Measurements from ENCODE around the gene MIA3.
"Not testable (repeated sequence)": the region's sequence is repeated elsewhere in the genome, so short reads cannot be mapped to it uniquely, and the experiment has no call there.

MIA3 gene, protein sequence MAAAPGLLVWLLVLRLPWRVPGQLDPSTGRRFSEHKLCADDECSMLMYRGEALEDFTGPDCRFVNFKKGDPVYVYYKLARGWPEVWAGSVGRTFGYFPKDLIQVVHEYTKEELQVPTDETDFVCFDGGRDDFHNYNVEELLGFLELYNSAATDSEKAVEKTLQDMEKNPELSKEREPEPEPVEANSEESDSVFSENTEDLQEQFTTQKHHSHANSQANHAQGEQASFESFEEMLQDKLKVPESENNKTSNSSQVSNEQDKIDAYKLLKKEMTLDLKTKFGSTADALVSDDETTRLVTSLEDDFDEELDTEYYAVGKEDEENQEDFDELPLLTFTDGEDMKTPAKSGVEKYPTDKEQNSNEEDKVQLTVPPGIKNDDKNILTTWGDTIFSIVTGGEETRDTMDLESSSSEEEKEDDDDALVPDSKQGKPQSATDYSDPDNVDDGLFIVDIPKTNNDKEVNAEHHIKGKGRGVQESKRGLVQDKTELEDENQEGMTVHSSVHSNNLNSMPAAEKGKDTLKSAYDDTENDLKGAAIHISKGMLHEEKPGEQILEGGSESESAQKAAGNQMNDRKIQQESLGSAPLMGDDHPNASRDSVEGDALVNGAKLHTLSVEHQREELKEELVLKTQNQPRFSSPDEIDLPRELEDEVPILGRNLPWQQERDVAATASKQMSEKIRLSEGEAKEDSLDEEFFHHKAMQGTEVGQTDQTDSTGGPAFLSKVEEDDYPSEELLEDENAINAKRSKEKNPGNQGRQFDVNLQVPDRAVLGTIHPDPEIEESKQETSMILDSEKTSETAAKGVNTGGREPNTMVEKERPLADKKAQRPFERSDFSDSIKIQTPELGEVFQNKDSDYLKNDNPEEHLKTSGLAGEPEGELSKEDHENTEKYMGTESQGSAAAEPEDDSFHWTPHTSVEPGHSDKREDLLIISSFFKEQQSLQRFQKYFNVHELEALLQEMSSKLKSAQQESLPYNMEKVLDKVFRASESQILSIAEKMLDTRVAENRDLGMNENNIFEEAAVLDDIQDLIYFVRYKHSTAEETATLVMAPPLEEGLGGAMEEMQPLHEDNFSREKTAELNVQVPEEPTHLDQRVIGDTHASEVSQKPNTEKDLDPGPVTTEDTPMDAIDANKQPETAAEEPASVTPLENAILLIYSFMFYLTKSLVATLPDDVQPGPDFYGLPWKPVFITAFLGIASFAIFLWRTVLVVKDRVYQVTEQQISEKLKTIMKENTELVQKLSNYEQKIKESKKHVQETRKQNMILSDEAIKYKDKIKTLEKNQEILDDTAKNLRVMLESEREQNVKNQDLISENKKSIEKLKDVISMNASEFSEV (N-terminal part only)

GRCh38 chr1:222618001-222618879, at the start of gene MIA3:
TSS of gene MIA3 (plus strand) at chr1:222618097. CDS start at chr1:222618111, 14 bp downstream.
- DNase-seq (ENCODE audit: low read depth): peak; percentile 29

DNA sequence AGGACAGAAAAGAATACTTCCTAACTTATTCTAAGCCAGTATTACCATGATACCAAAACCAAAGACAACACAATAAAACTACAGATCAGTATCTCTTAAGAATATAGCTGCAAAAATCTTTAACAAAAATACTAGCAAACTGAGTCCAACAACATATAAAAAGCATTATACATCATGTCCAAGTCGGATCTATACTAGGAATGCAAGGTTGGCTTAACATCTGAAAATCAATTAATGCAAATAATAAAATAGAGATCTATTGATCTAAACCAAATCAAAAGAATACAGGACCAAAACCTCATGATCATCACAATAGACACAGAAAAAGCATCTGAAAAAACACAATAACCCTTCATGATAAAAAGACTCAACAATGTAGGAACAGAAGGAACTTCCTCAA, 47.1 kb upstream of the MIA3 start:
- no peak for DNase-seq (ENCODE audit: low read depth)

GRCh38 chr1:222579316-222579715, 38.6 kb upstream of the MIA3 start:
- DNase-seq (ENCODE audit: low read depth): no peak

- DNase-seq (ENCODE audit: low read depth): no peak
Observed at GRCh38 chr1:222582099-222582774, 35.7 kb upstream of the MIA3 start.

- no peak for DNase-seq (ENCODE audit: low read depth)
Observed at GRCh38 chr1:222583079-222583478, 34.8 kb upstream of the MIA3 start.

- no peak for DNase-seq (ENCODE audit: low read depth)
Observed at GRCh38 chr1:222586842-222587241, 31.1 kb upstream of the MIA3 start.

- no peak for DNase-seq (ENCODE audit: low read depth)
Observed at GRCh38 chr1:222588135-222588534, 29.8 kb upstream of the MIA3 start.

DNA sequence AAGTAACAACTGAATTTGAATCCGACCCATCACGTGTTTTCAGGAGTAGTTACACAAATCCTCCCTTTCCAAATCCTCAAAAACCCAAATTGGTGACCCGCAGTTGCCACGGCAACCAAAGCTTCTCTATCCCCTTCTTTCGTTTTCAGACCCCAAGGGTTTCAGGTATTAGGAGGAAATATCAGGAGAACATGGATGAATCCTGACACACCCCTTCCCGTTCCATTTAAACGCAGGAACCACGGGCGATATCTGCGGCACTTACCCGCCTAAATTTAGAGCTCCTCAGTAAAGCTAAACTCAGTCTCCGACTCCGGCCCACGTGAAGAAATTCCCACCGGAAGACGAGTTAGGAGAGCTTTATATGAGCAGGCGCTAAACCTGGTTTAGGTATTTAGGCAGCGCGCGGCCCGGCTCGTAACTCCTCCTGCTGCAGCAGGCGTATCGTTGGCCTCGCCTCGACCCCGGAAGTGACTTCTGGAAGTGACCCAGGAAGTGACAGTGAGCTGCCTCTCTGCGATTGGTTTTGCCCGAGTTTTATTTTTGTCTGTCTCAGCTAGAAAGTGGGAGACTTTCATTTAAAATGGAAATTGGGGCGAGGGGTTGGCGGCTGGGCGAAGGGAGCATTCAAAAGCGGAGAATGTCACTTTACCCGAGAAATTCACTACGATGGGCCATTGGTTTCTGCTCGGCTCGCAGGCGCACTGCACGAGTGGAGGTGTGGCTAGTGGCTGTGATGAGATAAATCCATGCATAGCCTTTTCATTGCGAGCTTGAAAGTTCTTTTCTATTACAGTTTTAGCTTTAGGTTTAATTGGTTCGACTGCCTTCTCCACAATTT, 28.2 kb upstream of the MIA3 start, which contains the start of gene TAF1A:
TSS of gene TAF1A (minus strand) at position 472 of the 841 bp plus-strand sequence.
- peak; percentile 80 for DNase-seq (ENCODE audit: low read depth)

DNA sequence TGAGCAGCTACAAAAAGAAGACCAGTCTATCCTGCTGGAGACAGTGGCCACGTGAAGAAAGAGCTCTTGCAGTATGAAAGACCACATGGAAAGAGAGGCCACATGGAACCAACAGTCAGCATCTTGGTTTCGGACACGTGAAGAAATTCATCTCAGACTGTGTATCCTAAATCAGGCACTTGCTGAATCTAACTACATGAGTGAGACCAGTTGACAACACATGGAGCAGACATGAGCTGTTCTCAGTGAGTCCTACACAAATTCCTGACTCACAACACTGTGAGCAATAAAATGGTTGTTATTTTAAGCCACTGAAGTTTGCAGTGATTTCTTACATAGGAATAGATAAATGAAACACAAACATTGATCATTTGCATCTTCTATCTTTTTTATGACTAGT, 25.7 kb upstream of the MIA3 start:
- DNase-seq (ENCODE audit: low read depth): no peak

GRCh38 chr1:222594789-222595188, 23.1 kb upstream of the MIA3 start:
- no peak for DNase-seq (ENCODE audit: low read depth)

GRCh38 chr1:222596696-222597095, 21.2 kb upstream of the MIA3 start:
- DNase-seq (ENCODE audit: low read depth): no peak

DNA sequence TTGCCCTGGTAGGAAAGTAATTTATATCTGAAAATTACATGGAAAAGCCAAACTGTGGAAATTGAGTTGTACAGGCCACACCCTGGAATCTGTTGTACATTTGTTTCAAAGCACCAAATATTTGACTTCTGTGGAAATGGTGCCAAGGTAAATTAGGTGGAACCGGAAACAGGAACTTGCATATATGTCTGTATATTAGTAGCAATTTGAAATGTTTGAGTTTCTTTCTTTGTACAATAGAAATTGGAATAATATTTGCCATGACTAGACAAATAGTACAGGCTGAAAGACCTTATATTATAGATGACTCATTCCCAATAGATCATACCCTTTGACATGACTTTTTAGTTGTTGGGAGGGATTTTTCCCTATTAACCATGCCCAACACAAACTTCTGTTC, 17.6 kb upstream of the MIA3 start:
- DNase-seq (ENCODE audit: low read depth): no peak

GRCh38 chr1:222601257-222601656, 16.6 kb upstream of the MIA3 start:
- DNase-seq (ENCODE audit: low read depth): no peak

GRCh38 chr1:222606757-222607156, 11.1 kb upstream of the MIA3 start:
- DNase-seq (ENCODE audit: low read depth): no peak

- not testable (repeated sequence) for DNase-seq (ENCODE audit: low read depth)
Observed at GRCh38 chr1:222609111-222609510, 8.8 kb upstream of the MIA3 start.

- no peak for DNase-seq (ENCODE audit: low read depth)
Observed at GRCh38 chr1:222610728-222611127, 7.2 kb upstream of the MIA3 start.

GRCh38 chr1:222613627-222614026, 4.3 kb upstream of the MIA3 start:
- no peak for DNase-seq (ENCODE audit: low read depth)

DNA sequence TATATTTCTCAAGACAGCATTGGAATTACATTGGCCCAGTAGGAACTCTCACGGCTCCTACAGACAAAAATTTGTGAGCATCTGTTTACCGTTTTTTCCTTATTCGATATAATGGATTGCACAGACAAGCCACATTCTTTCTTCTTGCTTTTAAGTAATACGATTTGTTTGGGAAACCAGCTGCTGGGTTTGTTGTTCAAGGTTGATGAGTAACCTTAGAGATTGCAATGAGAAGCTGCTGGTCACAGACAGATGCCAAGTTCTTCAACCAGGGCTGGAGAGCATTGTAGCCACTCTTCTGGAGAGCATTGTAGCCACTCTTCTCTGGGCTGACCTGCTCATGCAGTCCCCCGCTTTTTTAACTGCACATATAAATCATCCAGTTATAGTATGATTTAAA, 1.4 kb upstream of the MIA3 start:
- no peak for DNase-seq (ENCODE audit: low read depth)

- DNase-seq (ENCODE audit: low read depth): peak; percentile 88
Observed at GRCh38 chr1:222617367-222617951, 438 bp upstream of the MIA3 start.
